Endothelial cell (in vitro differentiated cells): ENCODE results near the gene GORASP2. TPM values are rescaled to one million over a fixed set of nuclear protein-coding genes. Genes with fewer than 3 reads are reported as not detected.

ENCODE experiments used
- DNase-seq: peaks from one replicate; pipeline ENCODE4 v3.0.0; 2021; ENCODE audit warnings: low spot score
- H3K27ac Mint-ChIP-seq: one replicate; pipeline ENCODE4 v1.8.0; 2021; ENCODE audit warnings: mixed read lengths, inconsistent platforms; ENCODE audit not compliant: unreplicated experiment
- H3K27me3 Mint-ChIP-seq: one replicate; pipeline ENCODE4 v1.8.0; 2021; ENCODE audit warnings: mild to moderate bottlenecking, moderate library complexity, mixed read lengths, inconsistent platforms; ENCODE audit not compliant: unreplicated experiment
- H3K36me3 Mint-ChIP-seq: one replicate; pipeline ENCODE4 v1.8.0; 2021; ENCODE audit warnings: mild to moderate bottlenecking, low read depth, mixed read lengths, inconsistent platforms; ENCODE audit not compliant: unreplicated experiment
- H3K4me1 Mint-ChIP-seq: one replicate; pipeline ENCODE4 v1.8.0; 2021; ENCODE audit warnings: mild to moderate bottlenecking, mixed read lengths, inconsistent platforms; ENCODE audit not compliant: unreplicated experiment
- H3K4me3 Mint-ChIP-seq: one replicate; pipeline ENCODE4 v1.8.0; 2021; ENCODE audit warnings: mild to moderate bottlenecking, mixed read lengths, inconsistent platforms; ENCODE audit not compliant: unreplicated experiment
- H3K9me3 Mint-ChIP-seq: one replicate; pipeline ENCODE4 v1.8.0; 2021; ENCODE audit warnings: mixed read lengths, inconsistent platforms; ENCODE audit not compliant: unreplicated experiment
- CTCF ChIP-seq: fragments of 200-600 bp; sonication (generic); IDR thresholded peaks from one replicate; pipeline ENCODE4 v1.5.0; 2021; ENCODE audit warnings: antibody characterized with exemption; ENCODE audit not compliant: unreplicated experiment
- total RNA-seq: library from RNA; stranded (reverse); fragmentation: NEBNext Ultra II Directional; extraction: Animal tissue kit (Norgen Biotek cat#: 25700); gene quantifications from one replicate; pipeline ENCODE4 v1.2.1, GENCODE V29; 2021; ENCODE audit not compliant: unreplicated experiment

GORASP2 gene
- total RNA-seq, 1 donor from 2014 or later: 71.9 TPM

GRCh38 chr2:170968205-170969003 lies 39.4 kb downstream of the GORASP2 start:
- Mint-ChIP-seq H3K9me3 (no peaks in the 10 kb centered on the region), H3K4me1 (peaks cover 20% of the 10 kb centered on the region), H3K36me3 (peaks cover 28% of the 10 kb centered on the region), H3K27me3 (peaks cover 6% of the 10 kb centered on the region), H3K4me3 (no peak overlapping the region), H3K27ac (no peak overlapping the region)
- TF ChIP-seq CTCF: no peak
- DNase-seq: no peak

- DNase-seq: no peak
- Mint-ChIP-seq H3K27me3 (peaks cover 6% of the 10 kb centered on the region), H3K36me3 (peaks cover 27% of the 10 kb centered on the region), H3K27ac (no peak overlapping the region), H3K4me3 (no peak overlapping the region), H3K4me1 (peaks cover 20% of the 10 kb centered on the region), H3K9me3 (no peaks in the 10 kb centered on the region)
- no peak for TF ChIP-seq CTCF
Observed at GRCh38 chr2:170969030-170969429, 40.0 kb downstream of the GORASP2 start.

GRCh38 chr2:170969872-170970496 lies 40.9 kb downstream of the GORASP2 start:
- peaks cover 21% of the 10 kb centered on the region for H3K36me3 Mint-ChIP-seq
- peaks cover 9% of the 10 kb centered on the region for H3K27me3 Mint-ChIP-seq
- no peak overlapping the region for H3K27ac Mint-ChIP-seq
- H3K4me1 Mint-ChIP-seq: peaks cover 24% of the 10 kb centered on the region
- no peak for DNase-seq
- H3K9me3 Mint-ChIP-seq: no peaks in the 10 kb centered on the region
- no peak for TF ChIP-seq CTCF
- H3K4me3 Mint-ChIP-seq: no peak overlapping the region

DNA sequence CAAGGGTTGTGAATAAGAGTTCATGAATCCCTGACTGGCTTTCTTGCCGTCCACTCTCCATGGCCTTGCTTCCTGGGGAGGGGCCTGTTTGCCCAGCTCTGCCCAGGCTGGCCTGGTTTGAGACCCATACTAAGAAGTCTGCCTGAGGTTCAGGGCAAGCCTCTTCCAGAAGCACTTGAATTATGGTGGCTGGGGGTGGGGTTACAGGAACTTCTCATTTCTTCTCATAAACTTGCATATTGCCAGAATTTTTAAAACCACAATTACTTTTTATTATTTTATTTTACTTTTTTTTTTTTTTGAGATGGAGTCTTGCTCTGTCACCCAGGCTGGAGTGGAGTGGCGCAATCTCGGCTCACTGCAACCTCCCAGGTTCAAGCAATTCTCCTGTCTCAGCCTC lies 42.0 kb downstream of the GORASP2 start:
- H3K27ac Mint-ChIP-seq: no peak overlapping the region
- peaks cover 14% of the 10 kb centered on the region for H3K36me3 Mint-ChIP-seq
- no peak overlapping the region for H3K4me3 Mint-ChIP-seq

More for the DNA sequence above, 42.0 kb downstream of the GORASP2 start:
- H3K9me3 Mint-ChIP-seq: no peaks in the 10 kb centered on the region
- DNase-seq: no peak
- no peak for TF ChIP-seq CTCF
- peaks cover 24% of the 10 kb centered on the region for H3K4me1 Mint-ChIP-seq
- peaks cover 17% of the 10 kb centered on the region for H3K27me3 Mint-ChIP-seq
